Motor neuron (in vitro differentiated cells): ENCODE measurements around the gene AADACL2. TPM values are rescaled to one million over a fixed set of nuclear protein-coding genes. Genes with fewer than 3 reads are reported as not detected.
"Not testable (repeated sequence)": the region's sequence is repeated elsewhere in the genome, so short reads cannot be mapped to it uniquely, and the experiment has no call there.

ENCODE experiments used
- ATAC-seq, 8 experiments: fragments of 200-7000 bp; cut with Tn5 transposase; replicated peaks in 6 of 8; 2 replicates each; pipeline ENCODE4 v1.8.0; 2021; ENCODE audit warnings: mild to moderate bottlenecking in 8 of 8, moderate library complexity in 8 of 8
- H3K27ac ChIP-seq, 2 donors: fragments of 250-450 bp; sonication (Bioruptor Pico); 2 replicates each; pipeline ENCODE4 v1.9.0; 2021; ENCODE audit warnings: antibody characterized with exemption in 2 of 2, mild to moderate bottlenecking in 2 of 2, moderate library complexity in 1 of 2
- H3K4me1 ChIP-seq, 2 donors: fragments of 250-450 bp; sonication (Bioruptor Pico); replicated peaks in 1 of 2; 2 replicates each; pipeline ENCODE4 v1.6.1; 2021; ENCODE audit warnings: antibody characterized with exemption in 2 of 2, mild to moderate bottlenecking in 2 of 2, moderate library complexity in 1 of 2
- H3K4me3 ChIP-seq, 5 donors: fragments of 250-450 bp; sonication (Bioruptor Pico); 2 replicates each; pipeline ENCODE4 v1.9.0; 2021; ENCODE audit warnings: antibody characterized with exemption in 5 of 5, mild to moderate bottlenecking in 5 of 5, moderate library complexity in 4 of 5
- WGBS, 10 experiments: fragments of 450-650 bp; shearing (Covaris generic); methylation state at CpG; one replicate each; pipeline ENCODE4 v1.0.0; 2022; 5-methylcytosine and 5-hydroxymethylcytosine counted together
- in situ Hi-C, 9 experiments: fragments of 400-800 bp; cut with MboI; loops; one replicate each; pipeline ENCODE4 v1.15.0; 2021; ENCODE audit warnings: low sequenced_read_pairs in 9 of 9, low pct_unique_long_range_greater_than_20kb in 2 of 9; ENCODE audit not compliant: unreplicated experiment in 9 of 9
- total RNA-seq, 8 experiments: library from RNA; unstranded; fragments of 300-600 nt; gene quantifications; 2 replicates each; pipeline versions ENCODE4 v1.2.3 to v1.2.4, GENCODE V29; 2022

Gene AADACL2
- total RNA-seq, 8 experiments from 2014 or later = 0.04 to 30.5 (median 0.12) TPM; not detected in 2

DNA sequence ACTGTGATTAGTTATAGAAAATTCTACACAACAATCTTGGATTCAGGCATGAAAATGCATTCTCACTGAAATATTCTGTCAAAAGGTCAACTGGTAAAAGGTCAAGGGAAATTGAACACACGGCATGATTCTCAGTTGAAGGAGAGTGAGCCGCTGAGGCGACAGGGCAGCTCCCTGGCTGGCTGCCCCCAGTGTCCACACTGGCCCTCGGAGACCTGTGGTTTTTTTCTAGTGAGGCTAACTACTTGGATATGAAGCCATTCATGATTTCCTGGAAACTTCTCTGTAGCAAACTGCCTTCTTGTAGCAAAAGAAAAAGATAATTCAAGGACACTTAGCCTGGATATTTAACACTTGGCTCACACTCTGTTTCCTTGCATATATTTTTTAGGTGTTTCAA lies 37.2 kb downstream of the AADACL2 start:
- Histone ChIP-seq H3K4me3 (no peak overlapping the region), H3K4me1 (no peaks in the 10 kb centered on the region), H3K27ac (no peak overlapping the region)
- in situ Hi-C loops = no loop called here
- peak in 2 of 8 experiments; percentile 50 to 57 for ATAC-seq
- 0 to 94% (median 78%) methylated on average over 1 to 4 of the region's 4 CpGs; no CpG with 5 or more reads in 1 of the 10 experiments for WGBS, 10 experiments

DNA sequence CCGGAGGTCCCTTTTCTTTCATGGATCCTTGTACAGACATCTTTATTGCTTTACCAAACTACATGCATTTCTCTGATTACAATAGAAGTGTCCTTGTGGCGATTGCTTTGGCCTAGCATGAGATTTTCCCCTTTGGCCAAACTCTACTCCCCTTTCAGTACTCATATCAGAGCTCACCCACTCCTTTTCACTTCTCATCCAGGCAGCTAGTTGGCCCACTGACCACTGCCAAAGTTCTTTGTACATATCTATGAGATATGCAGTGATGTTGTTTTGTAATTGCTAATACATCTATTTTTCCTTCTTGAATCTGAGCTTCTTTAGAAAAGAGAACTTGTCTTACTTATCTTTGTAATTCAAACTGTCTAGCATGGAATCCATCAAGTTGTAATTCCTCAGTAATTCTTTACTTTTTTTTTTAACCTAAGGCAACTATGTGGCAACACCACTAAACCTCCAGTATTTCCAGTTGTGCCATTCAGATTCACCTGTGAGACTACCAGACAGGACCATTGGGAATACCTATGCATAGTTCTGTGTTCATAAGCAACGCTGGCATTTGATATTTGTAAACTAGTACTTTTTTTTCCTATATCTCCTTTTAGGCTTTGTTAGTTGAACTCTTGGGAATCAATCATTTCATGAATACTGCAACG lies 39.2 kb downstream of the AADACL2 start:
- H3K4me1 ChIP-seq = no peaks in the 10 kb centered on the region
- ATAC-seq = no peak
- H3K27ac ChIP-seq = no peak overlapping the region
- no peak overlapping the region for H3K4me3 ChIP-seq
- in situ Hi-C loops = no loop called here
- 74 to 100% (median 89%) methylated on average over 1 to 4 of the region's 4 CpGs for WGBS, 10 experiments

- no peak for ATAC-seq
- Histone ChIP-seq H3K4me3 (no peak overlapping the region), H3K27ac (no peak overlapping the region), H3K4me1 (no peaks in the 10 kb centered on the region)
- in situ Hi-C loops = no loop called here
- 10 to 90% (median 50%) methylated on average over 1 of the region's 1 CpG; no CpG with 5 or more reads in 3 of the 10 experiments for WGBS, 10 experiments
These were observed 40.5 kb downstream of the AADACL2 start for GRCh38 chr3:151774235-151774634.

DNA sequence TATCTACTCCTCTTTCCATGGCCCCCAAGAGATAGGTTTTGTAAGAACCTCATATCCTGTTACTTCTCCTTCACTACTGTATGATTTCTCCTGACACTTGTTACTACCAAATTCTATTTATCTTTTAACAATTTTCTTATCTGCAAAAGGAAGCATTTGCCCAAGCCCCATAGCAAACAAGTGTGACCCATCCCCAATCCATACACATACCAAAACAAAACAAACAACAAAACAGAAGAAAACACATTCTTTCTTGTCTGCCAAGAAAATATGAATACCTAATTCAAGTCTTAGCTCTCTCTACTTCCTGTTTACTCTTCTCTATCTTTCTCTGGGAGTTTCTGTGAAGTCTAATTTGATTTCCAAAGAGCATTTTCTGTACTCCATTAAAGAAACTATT lies 41.2 kb downstream of the AADACL2 start:
- in situ Hi-C loops = no loop called here
- no peak for ATAC-seq
- Histone ChIP-seq H3K4me1 (no peaks in the 10 kb centered on the region), H3K4me3 (no peak overlapping the region), H3K27ac (no peak overlapping the region)

- in situ Hi-C loops = no loop called here
- no peak for ATAC-seq
These were observed 41.9 kb downstream of the AADACL2 start for GRCh38 chr3:151775314-151776258.

GRCh38 chr3:151776259-151776740 lies 42.6 kb downstream of the AADACL2 start:
- Histone ChIP-seq H3K4me3 (no peak overlapping the region), H3K27ac (no peak overlapping the region), H3K4me1 (no peaks in the 10 kb centered on the region)
- WGBS, 10 experiments = 43 to 100% (median 75%) methylated on average over 1 of the region's 1 CpG; no CpG with 5 or more reads in 3 of the 10 experiments
- no peak for ATAC-seq
- in situ Hi-C loops = no loop called here

More at GRCh38 chr3:151775314-151776258, 41.9 kb downstream of the AADACL2 start:
- Histone ChIP-seq H3K4me1 (no peaks in the 10 kb centered on the region), H3K27ac (no peak overlapping the region), H3K4me3 (no peak overlapping the region)
- WGBS, 10 experiments = 74 to 94% (median 86%) methylated on average over 1 to 4 of the region's 4 CpGs

DNA sequence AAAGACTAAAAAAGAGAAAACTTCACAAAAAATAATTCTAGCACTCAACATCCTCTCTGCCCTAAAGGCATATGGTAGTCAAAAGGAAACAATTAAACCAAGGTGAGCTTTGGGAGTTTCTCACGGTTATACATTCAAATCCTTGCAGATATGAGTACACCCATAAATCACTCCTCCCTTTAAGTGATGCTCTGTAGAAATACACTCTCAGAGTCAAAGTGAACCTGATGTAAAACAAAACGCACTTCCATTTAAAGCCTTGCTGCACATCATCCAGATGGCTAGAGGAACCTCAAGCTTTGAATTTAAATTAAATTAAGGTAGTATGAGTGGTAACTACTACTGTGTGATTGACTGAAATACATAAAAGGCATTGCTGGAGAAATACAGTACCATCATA lies 44.2 kb downstream of the AADACL2 start:
- in situ Hi-C loops = no loop called here
- Histone ChIP-seq H3K4me3 (no peak overlapping the region), H3K4me1 (no peaks in the 10 kb centered on the region), H3K27ac (no peak overlapping the region)
- ATAC-seq = no peak
- WGBS, 10 experiments = 58 to 100% (median 91%) methylated on average over 1 to 2 of the region's 2 CpGs

DNA sequence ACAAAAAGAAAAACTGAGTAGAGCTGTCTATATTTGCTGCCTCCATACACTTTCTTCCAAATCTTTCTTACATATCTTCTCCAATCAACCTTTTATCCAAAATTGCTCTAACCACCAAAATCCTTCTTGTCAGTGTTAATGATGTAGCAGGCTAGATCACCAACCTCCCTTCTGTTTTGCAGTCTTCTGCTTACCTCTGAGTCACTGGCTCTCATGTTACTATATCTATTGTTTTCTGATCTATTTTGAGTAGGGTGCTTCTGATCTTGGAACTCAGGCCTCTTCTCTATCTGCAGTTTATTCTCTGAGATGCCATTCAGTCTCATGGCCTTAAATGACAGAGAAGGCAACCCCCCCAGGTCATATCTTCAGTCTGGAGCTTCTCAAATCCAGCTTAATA lies 53.9 kb downstream of the AADACL2 start:
- no peaks in the 10 kb centered on the region for H3K4me1 ChIP-seq
- no peak for ATAC-seq
- in situ Hi-C loops = no loop called here
- no peak overlapping the region for H3K4me3 ChIP-seq
- no peak overlapping the region for H3K27ac ChIP-seq

GRCh38 chr3:151788401-151788800 lies 54.7 kb downstream of the AADACL2 start:
- H3K4me3 ChIP-seq = no peak overlapping the region
- H3K27ac ChIP-seq = no peak overlapping the region

GRCh38 chr3:151789853-151790463 lies 56.2 kb downstream of the AADACL2 start:
- no peak overlapping the region for H3K27ac ChIP-seq
- in situ Hi-C loops = no loop called here
- no peak overlapping the region for H3K4me3 ChIP-seq
- 7 to 100% (median 73%) methylated on average over 1 of the region's 1 CpG; no CpG with 5 or more reads in 1 of the 10 experiments for WGBS, 10 experiments
- H3K4me1 ChIP-seq = no peaks in the 10 kb centered on the region
- ATAC-seq = peak in 2 of 8 experiments; percentile 14

More at GRCh38 chr3:151788401-151788800, 54.7 kb downstream of the AADACL2 start:
- in situ Hi-C loops = no loop called here
- no peak for ATAC-seq
- WGBS, 10 experiments = 40 to 100% (median 72%) methylated on average over 1 to 2 of the region's 2 CpGs; no CpG with 5 or more reads in 1 of the 10 experiments
- H3K4me1 ChIP-seq = no peaks in the 10 kb centered on the region

- WGBS, 10 experiments = 79 to 100% (median 92%) methylated on average over 1 to 2 of the region's 2 CpGs; no CpG with 5 or more reads in 4 of the 10 experiments
- H3K4me1 ChIP-seq, ATAC-seq, H3K27ac ChIP-seq, H3K4me3 ChIP-seq, in situ Hi-C loops: not testable (repeated sequence)
These were observed 57.0 kb downstream of the AADACL2 start for GRCh38 chr3:151790763-151791162.

DNA sequence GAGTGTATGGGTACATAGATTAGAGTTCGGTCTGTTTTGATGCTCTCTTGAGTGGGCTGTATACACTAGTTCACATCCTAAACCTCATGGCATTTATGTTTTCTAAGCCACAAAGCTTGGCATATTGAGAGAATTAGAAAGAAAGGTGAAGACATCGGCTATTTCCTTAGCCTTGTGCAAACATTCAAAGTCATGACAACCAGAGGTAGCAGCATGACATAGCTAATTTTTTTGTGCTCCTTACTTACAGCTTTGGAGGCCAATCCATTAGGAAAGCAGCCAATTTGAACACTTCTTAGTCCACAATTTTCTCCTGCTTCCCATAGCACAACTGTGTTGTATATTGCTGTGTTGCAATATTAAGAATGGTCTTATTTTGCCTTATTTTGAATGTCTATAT lies 58.7 kb downstream of the AADACL2 start:
- Histone ChIP-seq H3K4me3 (no peak overlapping the region), H3K27ac (no peak overlapping the region), H3K4me1 (no peaks in the 10 kb centered on the region)
- WGBS, 10 experiments = 81 to 100% (median 100%) methylated on average over 1 to 2 of the region's 2 CpGs; no CpG with 5 or more reads in 1 of the 10 experiments
- ATAC-seq = peak in 1 of 8 experiments; percentile 51
- in situ Hi-C loops = no loop called here

GRCh38 chr3:151793636-151794035 lies 59.9 kb downstream of the AADACL2 start:
- H3K4me1 ChIP-seq = no peaks in the 10 kb centered on the region
- no peak overlapping the region for H3K27ac ChIP-seq
- no peak overlapping the region for H3K4me3 ChIP-seq
- in situ Hi-C loops = no loop called here
- no peak for ATAC-seq
- WGBS, 10 experiments = 49 to 95% (median 75%) methylated on average over 2 of the region's 2 CpGs; no CpG with 5 or more reads in 1 of the 10 experiments
